Spleen (tissue), 7 donors: ENCODE measurements around the gene HSPA1B.

ENCODE experiments used
- POLR2AphosphoS5 ChIP-seq, 3 donors: sonication (generic); formaldehyde crosslinking; IDR thresholded peaks; one replicate each; pipeline ENCODE4 v1.5.1; 2017; ENCODE audit warnings: antibody characterized with exemption in 3 of 3
- TF ChIP-seq, protein P1 (sequence below), 11 experiments: fragments of 200-600 bp in 7 of 11; fragments of 450-650 bp in 4 of 11; sonication (generic) in 4 of 11; IDR thresholded peaks in 8 of 11; conservative IDR thresholded peaks in 3 of 11; 1 replicate in 7 of 11; 2 replicates in 4 of 11; pipeline versions ENCODE4 v1.4.0 to v1.8.0; 2016 to 2021; ENCODE audit warnings: antibody characterized with exemption in 11 of 11, inconsistent platforms in 4 of 11, mild to moderate bottlenecking in 1 of 11
- donor health status: DM: no; HTN: no; CAD: no; lungs with moderate emphysema.
- donor health status: DM: no; HTN: no; CAD: no.
- donor health status: DM: no; HTN: no; CAD: no.

DNA sequence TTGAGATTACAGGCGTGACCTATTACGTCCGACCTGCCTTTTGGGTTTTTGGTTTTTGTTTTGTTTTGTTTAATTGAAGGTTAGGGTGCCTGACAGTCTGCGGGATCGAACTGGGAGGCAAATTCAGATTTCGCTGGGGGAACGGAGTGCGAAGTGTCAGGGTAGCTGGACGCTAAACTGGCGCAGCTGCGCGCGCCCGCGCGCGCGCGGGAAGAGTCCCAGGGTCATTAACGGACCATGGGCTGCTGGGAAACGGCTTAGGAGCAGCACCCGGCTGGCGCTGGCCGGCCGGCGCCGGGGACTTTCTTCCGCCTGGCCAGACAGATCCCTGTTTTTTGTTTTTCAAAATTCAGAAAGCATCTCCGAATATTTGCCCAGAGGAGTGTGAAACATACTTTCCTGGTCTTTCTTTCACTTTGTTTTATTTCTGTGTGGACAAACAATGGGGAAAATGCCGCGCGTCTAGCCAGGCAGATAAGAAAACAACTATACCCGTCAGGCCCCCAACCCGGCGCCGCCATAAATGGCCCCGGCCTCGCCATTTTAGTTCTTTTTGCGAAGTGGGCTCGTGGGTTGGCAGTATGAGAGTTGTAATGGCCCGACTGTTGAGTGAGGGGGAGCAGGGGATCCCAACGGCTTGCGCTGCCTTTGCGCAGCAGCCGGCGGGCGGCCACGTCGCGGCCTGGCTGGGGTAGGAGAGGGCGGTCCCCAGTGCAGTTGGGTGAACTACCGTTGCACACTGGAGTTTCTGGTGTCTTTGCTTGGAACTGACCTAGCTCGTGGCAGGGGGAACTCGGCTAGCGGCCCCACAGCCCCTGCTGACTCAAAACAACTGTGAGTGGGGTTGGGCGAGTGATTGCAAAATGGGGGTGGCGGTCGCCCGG is 7.1 kb downstream of the HSPA1B start:
- TF ChIP-seq, protein P1, sequence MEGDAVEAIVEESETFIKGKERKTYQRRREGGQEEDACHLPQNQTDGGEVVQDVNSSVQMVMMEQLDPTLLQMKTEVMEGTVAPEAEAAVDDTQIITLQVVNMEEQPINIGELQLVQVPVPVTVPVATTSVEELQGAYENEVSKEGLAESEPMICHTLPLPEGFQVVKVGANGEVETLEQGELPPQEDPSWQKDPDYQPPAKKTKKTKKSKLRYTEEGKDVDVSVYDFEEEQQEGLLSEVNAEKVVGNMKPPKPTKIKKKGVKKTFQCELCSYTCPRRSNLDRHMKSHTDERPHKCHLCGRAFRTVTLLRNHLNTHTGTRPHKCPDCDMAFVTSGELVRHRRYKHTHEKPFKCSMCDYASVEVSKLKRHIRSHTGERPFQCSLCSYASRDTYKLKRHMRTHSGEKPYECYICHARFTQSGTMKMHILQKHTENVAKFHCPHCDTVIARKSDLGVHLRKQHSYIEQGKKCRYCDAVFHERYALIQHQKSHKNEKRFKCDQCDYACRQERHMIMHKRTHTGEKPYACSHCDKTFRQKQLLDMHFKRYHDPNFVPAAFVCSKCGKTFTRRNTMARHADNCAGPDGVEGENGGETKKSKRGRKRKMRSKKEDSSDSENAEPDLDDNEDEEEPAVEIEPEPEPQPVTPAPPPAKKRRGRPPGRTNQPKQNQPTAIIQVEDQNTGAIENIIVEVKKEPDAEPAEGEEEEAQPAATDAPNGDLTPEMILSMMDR (IDR thresholded peaks at IDR 0.05 in 8 of 11, conservative IDR thresholded peaks at IDR 0.05 in 3 of 11): peak in 1 of 11 experiments; percentile 16
- peak; percentile 82 to 90 (median 89) for TF ChIP-seq POLR2AphosphoS5 (IDR thresholded peaks at IDR 0.05)
